ENCODE data around the gene GPRC5A. TPM values are rescaled to one million over a fixed set of nuclear protein-coding genes. Genes with fewer than 3 reads are reported as not detected.

The GPRC5A gene
- total and polyA plus RNA-seq, 2 donors = 8.5 to 12.1 TPM

GRCh38 chr12:12951504-12951903, 60.1 kb downstream of the GPRC5A start:
- Histone ChIP-seq H3K4me3 (ENCODE audit: low read depth, low read length) (no peak overlapping the region), H3K4me1 (ENCODE audit: insufficient read depth) (no peaks in the 10 kb centered on the region), H3K36me3 (ENCODE audit: insufficient read depth) (no peaks in the 10 kb centered on the region), H3K27ac (ENCODE audit: low read depth) (no peak overlapping the region)
- DNase-seq (ENCODE audit: extremely low spot score) = no peak
- WGBS = 86% methylated on average over 1 of the region's 1 CpG

DNA sequence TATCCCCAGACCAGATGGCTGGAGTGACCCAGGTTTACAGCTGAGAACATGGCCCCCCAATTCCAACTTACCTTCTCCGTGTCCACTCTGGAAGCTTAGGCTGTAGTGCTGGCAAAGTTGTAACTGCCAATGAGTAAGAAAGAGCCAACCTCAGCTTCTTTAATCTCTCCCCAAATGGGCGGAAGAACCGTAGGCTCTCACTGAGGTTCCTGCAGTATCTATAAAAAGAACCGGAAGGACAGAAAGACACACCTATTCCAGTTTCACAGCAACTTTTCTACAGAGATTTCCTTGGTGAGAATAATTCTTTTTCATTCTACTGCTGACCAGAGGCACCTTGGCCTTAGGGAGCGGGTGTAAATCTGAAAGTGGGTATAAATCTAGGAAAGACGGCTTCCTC, 60.7 kb downstream of the GPRC5A start, which contains the start of gene GPRC5D:
Gene GPRC5D, minus strand, starts transcription at position 135 of the 400 bp plus-strand sequence. CDS start 1,786 bp downstream, outside the sequence.
- no peak within 1 kb of the TSS for H3K4me3 ChIP-seq (ENCODE audit: low read depth, low read length)
- DNase-seq (ENCODE audit: extremely low spot score) = no peak
- H3K36me3 ChIP-seq (ENCODE audit: insufficient read depth) = no peaks in the 10 kb centered on the region
- no peak within 1 kb of the TSS for H3K27ac ChIP-seq (ENCODE audit: low read depth)
- WGBS = 94% methylated on average over 6 of the region's 6 CpGs
- no peaks in the 10 kb centered on the region for H3K4me1 ChIP-seq (ENCODE audit: insufficient read depth)

- H3K4me3 ChIP-seq (ENCODE audit: low read depth, low read length) = no peak overlapping the region
- no peak for DNase-seq (ENCODE audit: extremely low spot score)
- no peak overlapping the region for H3K27ac ChIP-seq (ENCODE audit: low read depth)
- WGBS = 68% methylated on average over 4 of the region's 4 CpGs
- no peaks in the 10 kb centered on the region for H3K4me1 ChIP-seq (ENCODE audit: insufficient read depth)
- no peaks in the 10 kb centered on the region for H3K36me3 ChIP-seq (ENCODE audit: insufficient read depth)
Observed at GRCh38 chr12:12954356-12954755, 63.0 kb downstream of the GPRC5A start.

DNA sequence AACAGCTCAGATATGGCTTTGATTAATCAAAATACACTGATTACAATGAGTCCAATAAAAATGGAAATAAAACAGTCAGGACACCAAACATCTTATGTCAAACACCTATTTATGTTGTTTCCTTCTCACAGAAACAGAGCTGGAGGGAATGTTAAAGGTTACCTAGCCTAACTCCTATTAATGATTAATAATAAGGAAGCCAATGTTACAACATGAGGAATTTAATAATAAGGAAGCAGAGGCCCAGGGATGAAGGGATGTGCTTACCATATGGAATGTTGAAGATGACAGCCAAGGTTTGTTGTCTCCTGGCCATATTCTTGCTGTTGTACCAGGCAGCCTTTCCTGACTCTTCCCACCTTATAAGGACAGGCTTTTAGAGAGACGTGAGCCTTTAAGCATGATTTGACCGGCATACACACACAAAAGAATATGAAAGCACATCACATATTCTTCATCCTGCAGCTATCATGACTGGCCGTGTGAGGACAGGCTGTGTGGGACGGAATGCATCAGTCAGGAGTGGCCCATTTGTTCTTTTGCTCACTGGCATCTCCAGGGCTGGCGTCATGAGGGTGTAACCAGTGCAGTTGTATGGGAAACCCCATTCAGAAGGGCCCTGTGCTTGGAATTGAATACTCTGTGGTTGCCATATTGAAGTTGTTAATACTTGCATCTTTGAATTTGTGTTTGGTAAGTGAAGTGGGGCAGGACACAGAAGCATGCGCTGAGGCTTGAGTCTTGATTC, 63.7 kb downstream of the GPRC5A start:
- no peak overlapping the region for H3K4me3 ChIP-seq (ENCODE audit: low read depth, low read length)
- 93% methylated on average over 6 of the region's 6 CpGs for WGBS
- no peak overlapping the region for H3K27ac ChIP-seq (ENCODE audit: low read depth)
- no peak for DNase-seq (ENCODE audit: extremely low spot score)
- H3K36me3 ChIP-seq (ENCODE audit: insufficient read depth) = no peaks in the 10 kb centered on the region
- H3K4me1 ChIP-seq (ENCODE audit: insufficient read depth) = no peaks in the 10 kb centered on the region

- Histone ChIP-seq H3K36me3 (ENCODE audit: insufficient read depth) (peaks cover 2% of the 10 kb centered on the region), H3K4me3 (ENCODE audit: low read depth, low read length) (no peak overlapping the region), H3K4me1 (ENCODE audit: insufficient read depth) (no peaks in the 10 kb centered on the region), H3K27ac (ENCODE audit: low read depth) (no peak overlapping the region)
- DNase-seq (ENCODE audit: extremely low spot score) = no peak
- 84% methylated on average over 7 of the region's 7 CpGs for WGBS
Observed at GRCh38 chr12:12958886-12959285, 67.5 kb downstream of the GPRC5A start.

DNA sequence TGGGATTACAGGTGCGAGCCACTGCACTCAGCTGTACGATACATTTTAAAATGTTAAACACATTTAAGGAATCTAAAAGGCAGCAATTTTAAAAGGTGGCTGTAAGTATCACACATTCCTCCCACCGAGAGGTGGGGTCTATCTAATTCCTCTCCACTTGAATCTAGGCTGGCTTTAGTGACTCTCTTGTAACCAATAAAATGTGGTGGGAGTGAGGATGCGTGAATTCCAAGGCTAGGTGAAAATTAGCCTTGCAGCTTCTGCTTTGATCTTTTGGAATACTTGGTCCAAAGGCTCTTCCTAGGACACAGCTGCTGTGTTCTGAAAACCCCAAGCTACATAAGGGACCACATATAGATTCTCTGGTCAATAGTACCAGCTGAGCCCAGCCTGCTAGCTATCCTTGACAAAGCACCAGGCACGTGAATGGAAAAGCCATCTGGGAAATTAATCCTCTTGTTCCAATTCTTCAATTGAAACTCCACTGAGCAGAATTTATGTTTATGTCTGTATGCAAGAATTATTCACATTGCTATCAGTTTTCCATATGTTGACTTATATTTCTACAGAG, 69.4 kb downstream of the GPRC5A start:
- Histone ChIP-seq H3K27ac (ENCODE audit: low read depth) (no peak overlapping the region), H3K4me1 (ENCODE audit: insufficient read depth) (no peaks in the 10 kb centered on the region), H3K4me3 (ENCODE audit: low read depth, low read length) (no peak overlapping the region), H3K36me3 (ENCODE audit: insufficient read depth) (peaks cover 2% of the 10 kb centered on the region)
- 70% methylated on average over 5 of the region's 5 CpGs for WGBS
- DNase-seq (ENCODE audit: extremely low spot score) = no peak

DNA sequence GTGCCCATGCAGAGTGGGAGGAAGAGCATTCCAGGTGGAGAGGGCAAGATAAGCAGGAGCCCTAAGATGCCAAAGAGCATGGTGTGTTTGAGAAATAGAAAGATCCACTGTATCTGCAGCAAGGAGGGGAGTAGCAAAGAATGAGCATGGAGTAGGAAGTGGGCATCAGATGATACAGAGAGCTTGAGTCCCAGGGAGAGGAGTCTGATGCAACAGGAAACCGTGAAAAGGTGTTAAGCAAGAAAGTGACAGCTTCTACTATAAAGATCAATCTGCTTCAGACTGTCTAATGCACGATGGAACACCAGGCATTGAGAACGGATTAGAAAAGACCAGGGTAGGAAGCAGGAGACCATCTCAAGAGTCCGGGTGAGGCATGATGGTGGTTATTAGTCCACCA, 72.9 kb downstream of the GPRC5A start:
- Histone ChIP-seq H3K27ac (ENCODE audit: low read depth) (no peak overlapping the region), H3K4me1 (ENCODE audit: insufficient read depth) (no peaks in the 10 kb centered on the region), H3K36me3 (ENCODE audit: insufficient read depth) (peaks cover 2% of the 10 kb centered on the region), H3K4me3 (ENCODE audit: low read depth, low read length) (no peak overlapping the region)
- no peak for DNase-seq (ENCODE audit: extremely low spot score)
- WGBS = 88% methylated on average over 4 of the region's 4 CpGs

- peaks cover 2% of the 10 kb centered on the region for H3K36me3 ChIP-seq (ENCODE audit: insufficient read depth)
- 76% methylated on average over 4 of the region's 4 CpGs for WGBS
- H3K4me1 ChIP-seq (ENCODE audit: insufficient read depth) = no peaks in the 10 kb centered on the region
- H3K4me3 ChIP-seq (ENCODE audit: low read depth, low read length) = no peak overlapping the region
- no peak for DNase-seq (ENCODE audit: extremely low spot score)
- H3K27ac ChIP-seq (ENCODE audit: low read depth) = no peak overlapping the region
Observed at GRCh38 chr12:12965836-12966235, 74.5 kb downstream of the GPRC5A start.

Other genes starting within 250 kb of the GPRC5A start
- 1.1 TPM for gene GPR19, start 195.4 kb upstream of the GPRC5A start, total RNA-seq
- gene GPR19, start 195.4 kb upstream of the GPRC5A start, polyA plus RNA-seq = 0.13 TPM
- gene CDKN1B, start 174.2 kb upstream of the GPRC5A start, total RNA-seq = 73.6 TPM
- 52.1 TPM for gene CDKN1B, start 174.2 kb upstream of the GPRC5A start, polyA plus RNA-seq
- gene APOLD1, start 105.9 kb upstream of the GPRC5A start, total RNA-seq = 27.0 TPM
- gene APOLD1, start 105.9 kb upstream of the GPRC5A start, polyA plus RNA-seq = 41.8 TPM
- 82.8 TPM for gene DDX47, start 78.2 kb upstream of the GPRC5A start, total RNA-seq
- 48.2 TPM for gene DDX47, start 78.2 kb upstream of the GPRC5A start, polyA plus RNA-seq
- gene GPRC5D, start 60.6 kb downstream of the GPRC5A start, total RNA-seq = not detected
- gene GPRC5D, start 60.6 kb downstream of the GPRC5A start, polyA plus RNA-seq = 0.13 TPM
- gene HEBP1, start 108.7 kb downstream of the GPRC5A start, total RNA-seq = 22.0 TPM
- gene HEBP1, start 108.7 kb downstream of the GPRC5A start, polyA plus RNA-seq = 68.5 TPM
- 7.1 TPM for gene FAM234B, start 152.8 kb downstream of the GPRC5A start, total RNA-seq
- 3.1 TPM for gene FAM234B, start 152.8 kb downstream of the GPRC5A start, polyA plus RNA-seq
- 1.1 TPM for gene GSG1, start 212.1 kb downstream of the GPRC5A start, total RNA-seq
- not detected for gene GSG1, start 212.1 kb downstream of the GPRC5A start, polyA plus RNA-seq

Measured in urinary bladder (tissue), 4 donors.